Fibroblast of skin of scalp (primary cell): ENCODE results near the gene MCTP2.
"Not testable (repeated sequence)": the region's sequence is repeated elsewhere in the genome, so short reads cannot be mapped to it uniquely, and the experiment has no call there.

Source experiments
- DNase-seq: peaks from one replicate; pipeline ENCODE4 v3.0.0-alpha.2; 2013

Gene MCTP2

DNA sequence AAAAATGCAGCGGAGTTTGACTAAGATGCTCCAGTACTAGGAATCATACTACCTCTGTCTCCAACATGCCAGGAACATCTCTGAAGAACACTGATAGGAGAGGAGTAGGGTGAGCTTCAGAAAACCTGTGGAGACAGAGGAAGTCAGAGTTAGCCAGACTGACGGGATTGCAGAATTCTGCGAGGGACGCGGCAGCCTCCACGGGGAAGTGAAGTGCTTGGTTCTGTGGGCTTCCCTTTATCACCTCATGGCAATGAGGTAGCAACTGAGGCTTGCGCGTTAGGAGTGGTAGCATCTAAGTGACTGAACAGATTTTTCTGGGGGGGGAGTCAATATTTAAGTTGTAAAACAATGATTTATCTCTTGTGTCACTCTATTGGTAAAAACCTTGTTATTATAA is 226.3 kb downstream of the MCTP2 start:
- DNase-seq, result no peak

GRCh38 chr15:94460624-94461023 is 229.3 kb downstream of the MCTP2 start:
- DNase-seq, result no peak

DNA sequence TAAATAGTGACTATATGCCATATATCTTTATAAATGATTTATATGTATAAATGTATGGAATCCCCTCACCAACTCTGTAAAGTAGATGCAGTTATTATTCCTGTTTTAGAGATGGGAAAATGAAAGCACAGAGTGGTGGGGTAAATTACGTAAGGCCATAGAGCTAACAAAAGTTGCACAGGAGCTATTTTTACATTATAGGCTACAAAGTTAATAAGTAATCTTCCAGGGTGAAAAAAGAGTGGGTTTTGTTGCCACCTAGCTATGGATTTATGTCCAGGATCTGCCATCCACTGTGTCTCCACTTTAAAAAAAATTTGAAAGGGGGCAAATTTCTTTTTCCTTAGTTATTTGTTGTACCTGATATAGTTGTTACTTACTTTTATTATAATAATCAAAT is 235.7 kb downstream of the MCTP2 start:
- no peak for DNase-seq

GRCh38 chr15:94470492-94470891 is 239.1 kb downstream of the MCTP2 start:
- DNase-seq, result no peak

GRCh38 chr15:94476686-94477085 is 245.3 kb downstream of the MCTP2 start:
- DNase-seq, result no peak

GRCh38 chr15:94477913-94478553 is 246.7 kb downstream of the MCTP2 start:
- DNase-seq, result no peak

DNA sequence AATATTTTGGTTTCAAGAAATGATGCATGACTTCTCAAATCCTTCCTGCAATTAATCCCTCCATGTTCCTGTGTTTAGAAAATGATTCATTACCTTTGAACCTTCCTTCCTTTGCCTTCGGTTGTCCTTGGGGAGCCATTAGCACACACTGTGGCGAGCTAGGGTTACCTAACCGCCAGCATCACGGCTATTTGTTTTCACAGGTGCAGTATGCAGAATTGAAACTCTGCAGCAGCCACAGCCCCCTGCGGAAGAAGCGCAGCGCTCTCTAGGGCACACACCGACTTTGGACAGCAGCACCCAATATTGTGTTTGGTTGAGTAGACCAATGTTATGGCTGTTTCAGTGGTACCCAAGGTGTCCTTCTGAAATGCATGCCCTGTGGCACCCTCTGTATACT is 247.4 kb downstream of the MCTP2 start:
- no peak for DNase-seq

DNA sequence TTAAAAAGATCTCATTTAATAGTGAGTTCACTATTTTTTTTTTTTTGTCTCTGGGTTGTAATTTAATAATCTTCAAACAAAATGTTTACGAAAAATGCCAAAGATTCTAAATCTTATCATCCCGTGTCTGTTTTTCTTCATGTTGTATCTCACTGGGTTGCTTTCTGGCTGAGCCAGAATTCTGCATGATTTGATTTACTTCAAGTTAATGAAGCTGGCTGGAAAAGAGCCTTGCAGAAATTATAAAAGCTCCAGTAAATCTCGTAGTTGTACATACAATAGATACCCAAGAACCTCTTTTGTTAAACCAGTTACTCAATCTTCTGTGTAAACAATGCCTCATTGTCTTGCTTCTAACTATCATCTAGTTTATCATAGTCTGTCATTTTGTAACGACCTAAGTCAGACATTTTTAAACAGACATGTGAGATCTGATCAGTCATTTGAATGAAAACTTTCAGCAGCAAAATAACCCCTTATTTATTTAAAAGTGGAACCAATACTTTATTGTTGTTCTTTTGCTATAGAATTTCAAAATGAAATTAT is 249.0 kb downstream of the MCTP2 start:
- DNase-seq, result no peak

- no peak for DNase-seq
Measured at GRCh38 chr15:94485148-94485719, 253.9 kb downstream of the MCTP2 start.

DNA sequence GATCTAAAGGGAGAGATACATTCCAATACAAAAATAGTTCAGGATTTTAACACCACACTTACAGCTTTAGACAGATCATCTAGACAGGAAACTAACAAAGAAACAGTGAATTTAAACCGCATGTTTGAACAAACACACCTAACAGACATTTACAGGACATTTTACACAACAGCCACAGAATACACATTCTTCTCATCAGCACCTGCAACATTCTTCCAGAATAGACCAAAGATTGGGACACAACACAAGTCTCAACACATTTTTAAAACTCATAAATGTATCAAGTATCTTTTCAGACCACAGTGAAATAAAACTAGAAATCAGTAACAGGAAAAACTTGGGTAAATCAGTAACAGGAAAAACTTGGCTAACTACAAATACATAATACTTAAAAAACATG is 256.3 kb downstream of the MCTP2 start:
- no peak for DNase-seq

DNA sequence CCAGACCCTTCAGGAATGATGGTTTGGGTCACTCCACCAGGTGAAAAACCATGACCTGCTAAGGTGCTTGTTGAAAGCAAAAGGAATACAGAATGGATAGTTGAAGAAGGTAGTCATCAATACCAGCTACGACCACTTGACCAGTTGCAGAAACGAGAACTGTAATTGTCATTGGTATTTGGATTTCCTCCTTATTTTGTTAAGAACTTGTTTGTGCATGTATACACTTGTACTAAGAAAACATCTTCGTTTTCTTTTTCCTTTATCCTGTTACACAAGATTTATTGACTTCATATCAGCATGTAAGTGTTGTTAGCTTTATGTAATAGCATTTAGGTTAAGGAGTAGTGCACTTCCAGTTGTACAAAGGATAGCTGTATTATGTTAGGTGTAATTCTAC is 261.8 kb downstream of the MCTP2 start:
- no peak for DNase-seq

- not testable (repeated sequence) for DNase-seq
Measured at GRCh38 chr15:94493586-94493985, 262.2 kb downstream of the MCTP2 start.

DNA sequence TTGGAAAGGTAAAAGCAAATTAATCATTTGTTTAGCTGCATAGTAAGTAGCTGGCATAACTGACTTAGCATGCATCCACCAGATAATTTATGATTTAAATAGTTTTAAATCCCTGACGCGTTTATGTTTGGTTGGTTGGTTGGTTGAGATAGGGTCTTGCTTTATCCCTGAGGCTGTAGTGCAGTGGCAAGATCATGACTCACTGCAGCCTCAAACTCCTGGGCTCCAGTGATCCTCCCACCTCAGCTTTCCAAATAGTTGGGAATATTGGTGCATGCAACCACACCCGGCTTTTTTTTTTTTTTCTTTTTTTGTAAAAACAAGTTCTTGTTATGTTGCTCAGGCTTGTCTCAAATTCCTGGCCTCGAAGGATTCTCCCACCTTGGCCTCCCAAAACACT is 263.4 kb downstream of the MCTP2 start:
- no peak for DNase-seq

GRCh38 chr15:94503293-94503692 is 271.9 kb downstream of the MCTP2 start:
- DNase-seq, result no peak

DNA sequence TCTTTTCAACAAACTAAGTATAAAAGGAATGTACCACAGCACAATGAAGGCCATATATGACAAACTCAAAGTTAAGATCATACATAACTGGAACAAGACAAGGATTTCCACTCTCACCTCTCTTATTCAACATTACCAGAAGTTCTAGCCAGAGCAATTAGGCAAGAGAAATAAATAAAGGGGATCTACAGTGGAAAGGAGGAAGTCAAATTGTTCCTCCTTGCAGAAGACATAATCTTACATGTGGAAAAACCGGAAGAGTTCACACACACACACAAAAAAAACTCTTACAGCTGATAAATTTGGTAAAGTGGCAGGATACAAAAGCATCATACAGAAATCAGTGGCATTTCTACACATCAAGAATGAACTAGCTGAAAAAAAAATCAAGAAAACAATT is 277.9 kb downstream of the MCTP2 start:
- DNase-seq, result no peak

DNA sequence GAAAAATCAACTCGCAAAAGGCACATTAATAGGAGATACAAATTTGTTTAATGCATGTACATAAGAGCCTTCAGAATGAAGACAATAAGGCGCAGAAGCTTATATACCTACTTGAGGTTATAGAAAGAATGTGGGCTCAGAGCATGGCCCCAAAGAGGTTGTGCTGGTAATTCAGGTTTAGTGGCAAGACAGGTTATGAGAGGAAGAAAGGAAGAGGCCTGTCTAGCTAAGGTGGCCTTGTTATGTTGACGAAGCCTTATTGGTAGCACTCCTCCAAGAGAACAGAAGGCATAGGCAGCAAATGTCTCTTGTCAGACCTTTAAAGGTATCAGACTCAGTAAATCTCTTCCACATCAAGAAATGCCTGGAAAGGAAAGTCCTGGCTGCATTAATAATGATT is 290.8 kb downstream of the MCTP2 start:
- DNase-seq, result no peak

GRCh38 chr15:94523873-94524272 is 292.5 kb downstream of the MCTP2 start:
- no peak for DNase-seq

DNA sequence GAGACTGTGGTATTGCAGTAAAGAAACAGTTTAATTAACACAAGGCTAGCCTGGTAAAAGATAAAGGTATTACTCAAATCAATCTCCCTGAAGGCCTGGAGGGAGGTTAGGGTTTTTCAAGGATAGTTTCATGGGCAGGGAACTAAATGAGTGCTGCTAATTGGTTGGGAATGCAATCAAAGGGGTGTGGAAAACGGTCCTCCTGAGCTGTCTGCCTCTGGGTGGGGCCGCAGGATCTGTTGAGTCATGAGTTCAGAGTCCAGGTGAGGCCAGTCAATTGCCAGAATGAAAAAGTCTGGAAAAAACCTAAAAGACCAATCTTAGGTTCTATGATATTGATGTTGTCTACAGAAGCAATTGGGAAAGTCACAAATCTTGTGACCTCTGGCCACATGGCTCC is 293.2 kb downstream of the MCTP2 start:
- no peak for DNase-seq

DNA sequence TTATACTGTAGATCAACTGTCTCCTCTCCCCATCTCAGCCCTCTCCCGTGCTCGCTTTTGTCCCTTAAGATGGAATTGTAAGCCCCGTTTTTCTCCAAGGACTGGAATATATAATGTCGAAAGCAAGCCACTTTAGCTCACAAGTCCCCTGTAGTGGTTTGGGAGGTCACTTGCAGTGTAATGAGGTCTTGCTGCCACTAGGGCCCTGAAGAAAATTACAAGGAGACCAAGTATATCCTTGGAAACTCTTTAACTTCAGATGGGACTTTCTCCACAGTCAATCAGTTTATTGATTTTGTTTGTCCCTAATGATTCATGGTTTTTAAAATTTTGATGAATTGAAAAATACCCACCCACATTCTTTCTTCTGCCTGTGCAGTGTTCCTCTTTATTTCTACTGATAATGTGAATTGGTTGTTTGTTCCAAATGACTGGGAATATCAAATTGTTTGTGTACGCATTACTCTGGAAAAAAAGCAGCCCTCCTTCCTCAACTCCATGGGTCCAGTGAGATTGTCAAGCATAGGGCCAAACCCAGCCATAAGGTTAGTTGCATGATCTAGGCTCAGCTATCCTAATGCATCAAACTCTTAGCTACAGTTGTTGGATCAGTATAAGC is 294.8 kb downstream of the MCTP2 start:
- no peak for DNase-seq

- no peak for DNase-seq
Measured at GRCh38 chr15:94532226-94532625, 300.9 kb downstream of the MCTP2 start.
